Keratinocyte (primary cell): Measurements from ENCODE around the gene IFT52. TPM values are rescaled to one million over a fixed set of nuclear protein-coding genes. Genes with fewer than 3 reads are reported as not detected.

Experiments used
- DNase-seq: peaks from one replicate; pipeline ENCODE4 v3.0.0-alpha.2; 2011; ENCODE audit warnings: low read depth, missing footprints, low spot score
- FAIRE-seq: peaks from 2 replicates; lab custom pipeline; 2011; peaks lifted over from hg19 to GRCh38; lab: Jason Lieb, UNC
- H2AFZ ChIP-seq: 2 replicates; pipeline ENCODE4 v1.6.0; 2012; ENCODE audit warnings: low read length, control low read depth, inconsistent platforms; ENCODE audit not compliant: control insufficient read depth
- H3K27ac ChIP-seq: 2 replicates; pipeline ENCODE4 v1.5.1; 2011; ENCODE audit warnings: low read length; ENCODE audit not compliant: control insufficient read depth, insufficient read depth
- H3K27me3 ChIP-seq: 3 replicates; pipeline ENCODE4 v1.6.0; 2011; ENCODE audit warnings: low read length; ENCODE audit not compliant: control insufficient read depth, insufficient read depth; ENCODE audit errors: extremely low read depth
- H3K36me3 ChIP-seq, 2 experiments: 2 replicates in 1 of 2; 3 replicates in 1 of 2; pipeline ENCODE4 v1.5.1; 2011; ENCODE audit warnings: low read length in 2 of 2, mild to moderate bottlenecking in 1 of 2; ENCODE audit not compliant: control insufficient read depth in 2 of 2, insufficient read depth in 2 of 2; ENCODE audit errors: extremely low read depth in 1 of 2
- H3K4me1 ChIP-seq: 3 replicates; pipeline ENCODE4 v1.5.1; 2011; ENCODE audit warnings: low read length; ENCODE audit not compliant: control insufficient read depth, insufficient read depth; ENCODE audit errors: extremely low read depth
- H3K4me2 ChIP-seq: 3 replicates; pipeline ENCODE4 v1.6.0; 2011; ENCODE audit warnings: low read depth, low read length; ENCODE audit not compliant: control insufficient read depth, insufficient read depth; ENCODE audit errors: extremely low read depth
- H3K4me3 ChIP-seq, 3 experiments: fragments of 200-600 bp in 1 of 3; sonication (generic) in 1 of 3; 2 replicates in 2 of 3; 3 replicates in 1 of 3; pipeline ENCODE4 v1.5.1; 2011 to 2016; ENCODE audit warnings: low read length in 3 of 3, mild to moderate bottlenecking in 3 of 3, control low read depth in 2 of 3, inconsistent platforms in 1 of 3, low read depth in 1 of 3, mixed read lengths in 1 of 3, mixed run types in 1 of 3, moderate library complexity in 1 of 3; ENCODE audit not compliant: control insufficient read depth in 2 of 3, insufficient read depth in 2 of 3; ENCODE audit errors: extremely low read depth in 1 of 3
- H3K79me2 ChIP-seq: 2 replicates; pipeline ENCODE4 v1.6.0; 2012; ENCODE audit warnings: low read length; ENCODE audit not compliant: control insufficient read depth, insufficient read depth
- H3K9ac ChIP-seq: 3 replicates; pipeline ENCODE4 v1.6.0; 2011; ENCODE audit warnings: low read length; ENCODE audit not compliant: control insufficient read depth, insufficient read depth; ENCODE audit errors: extremely low read depth
- H3K9me1 ChIP-seq: 3 replicates; pipeline ENCODE4 v1.6.0; 2011; ENCODE audit warnings: low read length; ENCODE audit not compliant: control insufficient read depth, insufficient read depth; ENCODE audit errors: extremely low read depth
- H3K9me3 ChIP-seq: 2 replicates; pipeline ENCODE4 v1.5.1; 2012; ENCODE audit warnings: low read depth, low read length; ENCODE audit not compliant: control insufficient read depth
- H4K20me1 ChIP-seq: 3 replicates; pipeline ENCODE4 v1.6.0; 2011; ENCODE audit warnings: low read length; ENCODE audit not compliant: control insufficient read depth, insufficient read depth; ENCODE audit errors: extremely low read depth
- EZH2 ChIP-seq: IDR thresholded peaks from one replicate; pipeline ENCODE4 v1.6.1; 2012; ENCODE audit warnings: inconsistent platforms, mild to moderate bottlenecking, low read length, moderate library complexity
- dilution Hi-C: fragments of 300-500 bp; cut with MboI; formaldehyde crosslinking; loops from one replicate; pipeline ENCODE4 v1.7.0; 2020; ENCODE audit warnings: low sequenced_read_pairs; ENCODE audit not compliant: extremely low pct_ligation_motif_present
- polyA plus RNA-seq, 5 experiments: library from polyadenylated mRNA; depleted of rRNA in 3 of 5; stranded (reverse) in 3 of 5; stranded (forward) in 1 of 5; unstranded in 1 of 5; fragments of >200 nt; gene quantifications; 1 replicate in 1 of 5; 2 replicates in 3 of 5; 3 replicates in 1 of 5; pipeline versions ENCODE4 v1.2.1 to v1.2.3, GENCODE V29; 2011 to 2012; ENCODE audit warnings: missing spikeins in 2 of 5, low read depth in 1 of 5, low replicate concordance in 1 of 5
- TF ChIP-seq, protein P1 (sequence below), 3 experiments: IDR thresholded peaks in 1 of 3; conservative IDR thresholded peaks in 1 of 3; optimal IDR thresholded peaks in 1 of 3; 2 replicates in 2 of 3; 3 replicates in 1 of 3; pipeline versions ENCODE3 to v1.5.1; 2011; ENCODE audit warnings: low read length in 3 of 3, mild to moderate bottlenecking in 3 of 3, moderate library complexity in 2 of 3, control low read depth in 1 of 3, inconsistent platforms in 1 of 3; ENCODE audit not compliant: insufficient read depth in 2 of 3; ENCODE audit errors: extremely low read depth in 1 of 3

IFT52 gene
- polyA plus RNA-seq, 1 donor (not counting 4 experiments of a cell fraction or from before 2014, with no cell fraction given) = 22.8 TPM

DNA sequence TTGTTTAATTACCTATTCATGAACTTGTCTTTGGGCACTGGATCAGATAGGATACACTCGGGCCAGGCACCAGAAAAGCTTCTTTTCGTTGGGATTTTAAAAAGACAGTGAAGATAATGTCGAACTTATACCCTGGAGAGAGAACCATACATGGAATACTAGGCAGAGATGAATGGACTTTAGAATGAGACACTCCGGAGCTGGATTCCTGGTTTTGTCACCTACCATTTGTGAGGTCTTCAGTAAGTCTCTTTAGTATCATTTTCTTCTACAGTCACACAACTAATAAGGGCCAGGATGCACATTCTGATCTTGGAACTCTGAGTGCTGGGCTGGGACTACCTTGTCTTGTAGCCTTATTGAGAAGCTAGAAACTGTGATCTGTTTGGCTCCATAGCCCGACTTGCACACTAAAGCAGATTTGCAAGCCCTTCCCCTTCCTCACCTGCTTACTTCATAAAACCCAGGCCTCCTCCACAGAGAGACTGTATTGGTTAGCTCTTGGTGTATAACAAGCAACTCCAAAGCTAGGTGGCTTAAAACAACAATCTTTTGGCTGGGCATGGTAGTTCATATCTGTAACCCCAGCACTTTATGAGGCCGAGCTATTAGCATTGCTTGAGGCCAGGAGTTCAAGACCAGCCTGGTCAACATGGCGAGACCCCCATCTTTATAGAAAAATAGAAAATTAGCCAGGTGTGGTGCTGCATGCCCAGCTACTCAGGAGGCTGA, 7.4 kb upstream of the IFT52 start:
- no peaks in the 10 kb centered on the region for H3K36me3 ChIP-seq
- H3K9me3 ChIP-seq = no peaks in the 10 kb centered on the region
- DNase-seq = no peak
- no peaks in the 10 kb centered on the region for H3K79me2 ChIP-seq
- H3K27me3 ChIP-seq = no peaks in the 10 kb centered on the region
- H4K20me1 ChIP-seq = no peaks in the 10 kb centered on the region
- H3K27ac ChIP-seq = no peak overlapping the region
- dilution Hi-C loops = no loop called here
- H3K9me1 ChIP-seq = no peaks in the 10 kb centered on the region
- no peak overlapping the region for H3K4me2 ChIP-seq
- H3K4me1 ChIP-seq = no peaks in the 10 kb centered on the region
- TF ChIP-seq EZH2 = no peak
- TF ChIP-seq, protein P1, sequence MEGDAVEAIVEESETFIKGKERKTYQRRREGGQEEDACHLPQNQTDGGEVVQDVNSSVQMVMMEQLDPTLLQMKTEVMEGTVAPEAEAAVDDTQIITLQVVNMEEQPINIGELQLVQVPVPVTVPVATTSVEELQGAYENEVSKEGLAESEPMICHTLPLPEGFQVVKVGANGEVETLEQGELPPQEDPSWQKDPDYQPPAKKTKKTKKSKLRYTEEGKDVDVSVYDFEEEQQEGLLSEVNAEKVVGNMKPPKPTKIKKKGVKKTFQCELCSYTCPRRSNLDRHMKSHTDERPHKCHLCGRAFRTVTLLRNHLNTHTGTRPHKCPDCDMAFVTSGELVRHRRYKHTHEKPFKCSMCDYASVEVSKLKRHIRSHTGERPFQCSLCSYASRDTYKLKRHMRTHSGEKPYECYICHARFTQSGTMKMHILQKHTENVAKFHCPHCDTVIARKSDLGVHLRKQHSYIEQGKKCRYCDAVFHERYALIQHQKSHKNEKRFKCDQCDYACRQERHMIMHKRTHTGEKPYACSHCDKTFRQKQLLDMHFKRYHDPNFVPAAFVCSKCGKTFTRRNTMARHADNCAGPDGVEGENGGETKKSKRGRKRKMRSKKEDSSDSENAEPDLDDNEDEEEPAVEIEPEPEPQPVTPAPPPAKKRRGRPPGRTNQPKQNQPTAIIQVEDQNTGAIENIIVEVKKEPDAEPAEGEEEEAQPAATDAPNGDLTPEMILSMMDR (optimal IDR thresholded peaks at IDR 0.05 in 1 of 3, IDR thresholded peaks at IDR 0.05 in 1 of 3, conservative IDR thresholded peaks at IDR 0.05 in 1 of 3; ENCODE audit: extremely low read depth in 1 of 3, insufficient read depth in 2 of 3, low read length in 3 of 3) = no peak
- H2AFZ ChIP-seq = no peak overlapping the region
- H3K9ac ChIP-seq = no peak overlapping the region
- no peak overlapping the region for H3K4me3 ChIP-seq
- FAIRE-seq = no peak

- Histone ChIP-seq H3K36me3 (no peaks in the 10 kb centered on the region), H3K9me1 (no peaks in the 10 kb centered on the region), H3K79me2 (no peaks in the 10 kb centered on the region), H2AFZ (no peak overlapping the region), H3K9ac (no peak overlapping the region), H3K4me2 (no peak overlapping the region), H3K27me3 (no peaks in the 10 kb centered on the region), H3K4me3 (no peak overlapping the region), H4K20me1 (no peaks in the 10 kb centered on the region), H3K4me1 (no peaks in the 10 kb centered on the region), H3K9me3 (no peaks in the 10 kb centered on the region), H3K27ac (no peak overlapping the region)
- no peak for FAIRE-seq
- no peak for DNase-seq
- TF ChIP-seq, protein P1 (optimal IDR thresholded peaks at IDR 0.05 in 1 of 3, IDR thresholded peaks at IDR 0.05 in 1 of 3, conservative IDR thresholded peaks at IDR 0.05 in 1 of 3; ENCODE audit: extremely low read depth in 1 of 3, insufficient read depth in 2 of 3, low read length in 3 of 3) = no peak
- TF ChIP-seq EZH2 = no peak
- dilution Hi-C loops = no loop called here
Measured at GRCh38 chr20:43583982-43584432, 6.7 kb upstream of the IFT52 start.
